Right lobe of liver (tissue), 6 donors: ENCODE measurements around the gene KIF5C. TPM values are rescaled to one million over a fixed set of nuclear protein-coding genes. Genes with fewer than 3 reads are reported as not detected.

Experiments
- ATAC-seq, 4 donors: fragments of 200-7000 bp; cut with Tn5 transposase; one replicate each; pipeline ENCODE4 v1.9.1; 2020; ENCODE audit warnings: mild to moderate bottlenecking in 4 of 4, moderate library complexity in 4 of 4
- DNase-seq, 3 donors: peaks; one replicate each; pipeline ENCODE4 v3.0.0-alpha.2; 2020
- H3K27ac ChIP-seq, 3 donors: fragments of 200-600 bp; one replicate each; pipeline ENCODE4 v1.8.0; 2022
- H3K27me3 ChIP-seq, 2 donors: fragments of 200-600 bp; one replicate each; pipeline ENCODE4 v1.8.0; 2022
- H3K36me3 ChIP-seq, 4 donors: fragments of 200-600 bp; sonication (generic) in 1 of 4; one replicate each; pipeline versions ENCODE4 v1.5.1 to v1.8.0; 2017 to 2022; ENCODE audit warnings: control low read depth in 1 of 4
- H3K4me1 ChIP-seq, 4 donors: fragments of 200-600 bp; sonication (generic) in 1 of 4; one replicate each; pipeline versions ENCODE4 v1.5.1 to v1.8.0; 2017 to 2022; ENCODE audit warnings: control low read depth in 1 of 4
- H3K4me3 ChIP-seq, 3 donors: fragments of 200-600 bp; one replicate each; pipeline ENCODE4 v1.8.0; 2022
- H3K9me3 ChIP-seq, 4 donors: fragments of 200-600 bp; sonication (generic) in 1 of 4; one replicate each; pipeline versions ENCODE4 v1.5.1 to v1.8.0; 2017 to 2022; ENCODE audit warnings: control low read depth in 1 of 4
- POLR2A ChIP-seq: fragments of 450-650 bp; IDR thresholded peaks from one replicate; pipeline ENCODE4 v1.6.1; 2017; ENCODE audit warnings: antibody characterized with exemption, mild to moderate bottlenecking
- WGBS: methylation state at CpG from one replicate; pipeline ENCODE4 v1.1.6; 2018; ENCODE audit warnings: low coverage, low lambda C conversion rate; ENCODE audit not compliant: insufficient coverage; ENCODE audit errors: missing lambda C conversion rate; 5-methylcytosine and 5-hydroxymethylcytosine counted together
- intact Hi-C, 2 donors: fragments of 100-400 bp; cut with DNase I; formaldehyde crosslinking; loops; one replicate each; pipeline versions ENCODE4 v1.11.2 to v1.14.1; 2022
- total RNA-seq, 6 experiments: library from RNA; depleted of rRNA in 2 of 6; stranded (reverse); fragments of >200 nt in 2 of 6; fragmentation: NEBNext Ultra II Directional in 3 of 6; extraction: Animal tissue kit (Norgen Biotek cat#: 25700) in 3 of 6; gene quantifications; one replicate each; pipeline versions ENCODE4 v1.1.0 to v1.2.4, GENCODE V29; 2016 to 2023
- TF ChIP-seq, protein P1 (sequence below), 4 donors: fragments of 200-600 bp in 3 of 4; fragments of 450-650 bp in 1 of 4; IDR thresholded peaks; one replicate each; pipeline versions ENCODE4 v1.5.1 to v1.8.0; 2016 to 2022; ENCODE audit warnings: antibody characterized with exemption in 4 of 4, mild to moderate bottlenecking in 2 of 4
- donor health status: DM: no; HTN: yes; CAD: no.
- donor health status: DM: no; HTN: no; CAD: no.
- donor health status: DM: no; HTN: no; CAD: no.
- donor health status: DM: no; HTN: yes; CAD: no.
- donor health status: DM: no; HTN: yes; CAD: no.

KIF5C gene
- total RNA-seq, 6 experiments from 2014 or later = 0.07 to 1.1 (median 0.34) TPM

DNA sequence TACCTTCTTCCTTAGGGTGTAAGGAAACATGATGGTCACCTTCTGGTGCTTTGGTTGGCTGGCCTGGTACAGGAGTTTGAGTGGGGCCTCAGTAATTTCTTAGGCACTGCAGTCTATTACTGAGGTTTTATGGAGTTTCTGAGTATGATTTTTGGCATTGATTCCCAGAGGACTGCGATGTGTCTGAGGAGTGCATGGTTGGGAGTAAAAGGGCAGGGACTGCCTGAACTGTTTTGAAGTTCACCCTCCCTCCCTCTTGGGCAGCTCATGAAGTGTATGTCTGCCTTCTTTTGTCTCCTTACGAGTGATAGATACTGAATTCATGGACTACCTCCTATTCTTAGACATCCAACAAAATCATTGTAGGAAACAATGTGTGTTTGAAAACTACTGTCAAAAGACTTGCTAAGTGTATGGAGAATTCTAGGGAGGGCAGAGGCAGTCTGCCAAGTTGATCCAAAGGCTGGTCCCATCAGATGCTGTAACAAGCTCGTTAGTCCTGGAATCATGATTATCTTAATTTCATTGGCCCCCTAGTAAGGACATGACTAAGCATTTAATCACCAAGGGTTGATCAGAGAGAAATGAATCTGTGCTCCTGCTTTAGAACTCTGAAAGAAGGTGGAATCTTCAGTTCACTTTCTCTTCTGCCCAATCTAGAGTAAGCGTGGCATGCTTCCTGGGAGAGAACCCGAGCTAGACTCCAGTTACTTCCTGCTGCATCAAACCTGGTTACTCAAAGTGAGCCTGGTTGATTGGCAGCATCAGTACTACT is 190.0 kb downstream of the KIF5C start:
- DNase-seq = no peak
- H3K27me3 ChIP-seq = no peaks in the 10 kb centered on the region
- no peaks in the 10 kb centered on the region for H3K9me3 ChIP-seq
- no peak for ATAC-seq
- no peak for TF ChIP-seq POLR2A
- TF ChIP-seq, protein P1, sequence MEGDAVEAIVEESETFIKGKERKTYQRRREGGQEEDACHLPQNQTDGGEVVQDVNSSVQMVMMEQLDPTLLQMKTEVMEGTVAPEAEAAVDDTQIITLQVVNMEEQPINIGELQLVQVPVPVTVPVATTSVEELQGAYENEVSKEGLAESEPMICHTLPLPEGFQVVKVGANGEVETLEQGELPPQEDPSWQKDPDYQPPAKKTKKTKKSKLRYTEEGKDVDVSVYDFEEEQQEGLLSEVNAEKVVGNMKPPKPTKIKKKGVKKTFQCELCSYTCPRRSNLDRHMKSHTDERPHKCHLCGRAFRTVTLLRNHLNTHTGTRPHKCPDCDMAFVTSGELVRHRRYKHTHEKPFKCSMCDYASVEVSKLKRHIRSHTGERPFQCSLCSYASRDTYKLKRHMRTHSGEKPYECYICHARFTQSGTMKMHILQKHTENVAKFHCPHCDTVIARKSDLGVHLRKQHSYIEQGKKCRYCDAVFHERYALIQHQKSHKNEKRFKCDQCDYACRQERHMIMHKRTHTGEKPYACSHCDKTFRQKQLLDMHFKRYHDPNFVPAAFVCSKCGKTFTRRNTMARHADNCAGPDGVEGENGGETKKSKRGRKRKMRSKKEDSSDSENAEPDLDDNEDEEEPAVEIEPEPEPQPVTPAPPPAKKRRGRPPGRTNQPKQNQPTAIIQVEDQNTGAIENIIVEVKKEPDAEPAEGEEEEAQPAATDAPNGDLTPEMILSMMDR (IDR thresholded peaks at IDR 0.05) = no peak
- H3K27ac ChIP-seq = no peak overlapping the region
- H3K36me3 ChIP-seq = no peaks in the 10 kb centered on the region
- intact Hi-C loops = no loop called here
- 56% methylated on average over 4 of the region's 5 CpGs for WGBS
- H3K4me3 ChIP-seq = no peak overlapping the region
- no peaks in the 10 kb centered on the region for H3K4me1 ChIP-seq

DNA sequence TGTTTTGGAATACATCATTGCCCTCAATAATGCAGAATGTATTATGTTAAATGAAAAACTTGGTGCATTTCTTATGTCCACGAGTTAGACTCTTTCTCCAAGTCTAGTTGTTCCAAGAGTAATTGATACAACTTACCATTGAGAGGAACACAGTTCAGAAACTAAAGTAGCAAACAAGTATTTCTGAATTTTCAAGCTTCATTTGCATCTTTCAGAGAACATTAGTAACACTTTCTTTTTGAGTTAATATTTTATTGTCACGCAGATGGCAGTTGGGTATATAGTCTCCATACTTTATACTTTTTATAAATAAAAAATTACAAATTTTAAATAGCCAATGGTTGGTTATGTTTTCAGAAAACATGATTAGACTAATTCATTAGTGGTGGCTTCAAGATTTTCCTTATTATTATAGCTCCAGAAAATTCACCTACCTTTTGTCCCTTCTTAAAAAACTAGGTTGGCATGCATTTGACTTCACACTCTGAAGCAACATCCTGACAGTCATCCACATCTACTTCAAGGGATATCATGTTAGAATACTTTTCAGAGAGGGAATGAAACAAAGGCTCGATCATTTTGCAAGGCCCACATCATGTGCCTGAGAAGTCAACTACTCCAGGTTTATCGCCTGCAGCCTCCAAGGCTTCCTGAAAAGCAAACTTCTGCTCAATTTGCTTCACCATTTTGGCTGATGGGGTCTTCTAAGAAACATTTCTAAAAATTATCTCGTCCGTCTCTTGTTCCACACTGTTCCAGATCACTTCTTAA is 193.4 kb downstream of the KIF5C start:
- no peaks in the 10 kb centered on the region for H3K9me3 ChIP-seq
- H3K27me3 ChIP-seq = no peaks in the 10 kb centered on the region
- H3K4me1 ChIP-seq = no peaks in the 10 kb centered on the region
- DNase-seq (no peak), ATAC-seq (no peak)
- TF ChIP-seq, protein P1 (IDR thresholded peaks at IDR 0.05) = no peak
- TF ChIP-seq POLR2A = no peak
- H3K36me3 ChIP-seq = no peaks in the 10 kb centered on the region
- WGBS = 49% methylated on average over 6 of the region's 6 CpGs
- H3K4me3 ChIP-seq = no peak overlapping the region
- intact Hi-C loops = no loop called here
- no peak overlapping the region for H3K27ac ChIP-seq

DNA sequence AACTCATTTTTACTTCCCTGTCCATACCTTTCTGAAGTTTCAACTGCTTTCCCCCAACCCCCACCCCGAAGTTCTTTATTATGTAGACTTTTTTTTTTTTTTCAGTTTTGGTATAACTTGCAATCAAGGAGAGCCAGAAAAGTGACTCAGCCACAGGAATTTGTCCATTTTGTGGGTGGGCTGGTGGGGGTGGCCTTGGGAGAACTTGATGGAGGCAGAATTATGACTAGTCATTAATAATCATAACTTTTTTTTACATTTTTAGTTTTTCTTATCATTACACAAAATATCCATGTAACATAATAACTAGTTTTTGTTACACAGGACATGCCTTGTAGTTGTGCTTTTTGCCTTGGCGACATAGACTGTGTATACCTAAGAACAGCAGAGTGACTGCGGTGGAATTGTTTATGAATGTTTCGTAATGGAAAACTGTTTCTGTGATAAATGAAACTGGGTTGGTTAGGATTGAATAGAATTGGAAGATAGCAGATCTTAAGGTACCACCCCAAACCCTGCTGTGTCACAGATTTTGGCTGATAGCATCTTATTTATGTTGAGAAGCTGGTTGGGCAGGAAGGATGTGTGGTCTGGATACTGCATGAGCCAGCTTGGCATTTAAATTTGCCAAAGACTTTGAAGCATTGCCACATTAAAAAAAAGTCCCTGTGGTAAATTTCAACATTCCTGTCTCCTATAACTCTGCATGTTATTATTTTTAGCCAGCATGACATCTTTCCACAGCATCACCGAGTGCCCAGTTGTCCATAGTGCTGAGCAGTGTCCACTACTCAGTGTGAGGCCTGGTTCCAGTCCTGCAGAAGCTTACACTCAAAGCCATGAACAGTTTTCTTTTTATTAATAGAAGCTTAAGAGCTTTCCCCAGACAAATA is 194.2 kb downstream of the KIF5C start:
- Histone ChIP-seq H3K27me3 (no peaks in the 10 kb centered on the region), H3K4me1 (no peaks in the 10 kb centered on the region), H3K36me3 (no peaks in the 10 kb centered on the region), H3K27ac (no peak overlapping the region), H3K9me3 (no peaks in the 10 kb centered on the region), H3K4me3 (no peak overlapping the region)
- 46% methylated on average over 5 of the region's 5 CpGs for WGBS
- DNase-seq (no peak), ATAC-seq (no peak)
- intact Hi-C loops = no loop called here
- no peak for TF ChIP-seq POLR2A
- TF ChIP-seq, protein P1 (IDR thresholded peaks at IDR 0.05) = no peak

DNA sequence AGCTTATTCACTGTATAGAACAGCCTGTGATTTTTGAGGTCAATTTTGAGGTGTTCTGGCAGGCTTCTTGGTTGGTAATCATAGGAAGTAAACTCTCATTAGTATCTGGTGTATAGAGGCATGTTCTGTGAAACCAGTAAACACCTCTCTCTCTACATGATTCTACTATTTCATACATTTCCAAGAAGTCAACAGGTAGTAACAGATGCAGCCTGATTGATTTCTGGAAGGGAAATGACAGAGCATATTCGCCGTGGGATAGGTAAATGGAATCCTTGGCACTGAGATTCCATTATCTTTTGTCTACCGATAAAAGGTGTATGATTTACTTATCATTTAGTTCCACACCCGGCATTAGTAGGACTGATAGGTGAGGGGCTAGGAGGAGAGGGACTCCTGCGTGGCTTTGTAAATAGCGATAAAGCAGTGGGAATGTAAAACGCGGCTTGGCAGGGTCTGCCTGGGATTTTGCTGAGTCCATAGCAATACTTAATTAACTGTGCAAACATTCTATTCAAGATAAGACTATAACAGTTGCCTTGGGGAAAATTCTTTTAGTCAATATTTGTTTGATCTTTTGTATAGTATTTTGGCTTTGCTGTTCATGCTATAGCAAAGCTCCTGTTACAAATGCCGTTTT is 195.8 kb downstream of the KIF5C start:
- Histone ChIP-seq H3K9me3 (no peaks in the 10 kb centered on the region), H3K4me1 (no peaks in the 10 kb centered on the region), H3K36me3 (no peaks in the 10 kb centered on the region), H3K27me3 (no peaks in the 10 kb centered on the region), H3K4me3 (no peak overlapping the region), H3K27ac (no peak overlapping the region)
- ATAC-seq = no peak
- no peak for DNase-seq
- WGBS = 21% methylated on average over 9 of the region's 9 CpGs
- TF ChIP-seq POLR2A = no peak
- intact Hi-C loops = no loop called here
